AG04449 (cell line): ENCODE results near the gene TLL2.

Experiments
- CTCF ChIA-PET: fragments of 350-600 bp; formaldehyde crosslinking; extraction: SDS; loops from one replicate; lab custom pipeline; 2021; ENCODE audit warnings: antibody characterized with exemption; lab: Yijun Ruan, JAX
- POLR2A ChIA-PET: fragments of 400-600, 350-600 bp; formaldehyde crosslinking; extraction: SDS; loops from one replicate; lab custom pipeline; 2020; ENCODE audit warnings: antibody characterized with exemption, inconsistent platforms; lab: Yijun Ruan, JAX
- DNase-seq: peaks from one replicate; pipeline ENCODE4 v3.0.0-alpha.2; 2010; ENCODE audit warnings: low read depth, low spot score
- H3K4me3 ChIP-seq: 2 replicates; pipeline ENCODE4 v1.5.1; 2011; ENCODE audit warnings: low read depth, mild to moderate bottlenecking, control low read depth, low read length
- TF ChIP-seq, protein P1 (sequence below): IDR thresholded peaks from one replicate; pipeline ENCODE4 v1.5.1; 2011; ENCODE audit warnings: mild to moderate bottlenecking, moderate library complexity, low read length, control low read depth, inconsistent platforms; ENCODE audit not compliant: insufficient read depth; ENCODE audit errors: missing control alignments

TLL2 gene

DNA sequence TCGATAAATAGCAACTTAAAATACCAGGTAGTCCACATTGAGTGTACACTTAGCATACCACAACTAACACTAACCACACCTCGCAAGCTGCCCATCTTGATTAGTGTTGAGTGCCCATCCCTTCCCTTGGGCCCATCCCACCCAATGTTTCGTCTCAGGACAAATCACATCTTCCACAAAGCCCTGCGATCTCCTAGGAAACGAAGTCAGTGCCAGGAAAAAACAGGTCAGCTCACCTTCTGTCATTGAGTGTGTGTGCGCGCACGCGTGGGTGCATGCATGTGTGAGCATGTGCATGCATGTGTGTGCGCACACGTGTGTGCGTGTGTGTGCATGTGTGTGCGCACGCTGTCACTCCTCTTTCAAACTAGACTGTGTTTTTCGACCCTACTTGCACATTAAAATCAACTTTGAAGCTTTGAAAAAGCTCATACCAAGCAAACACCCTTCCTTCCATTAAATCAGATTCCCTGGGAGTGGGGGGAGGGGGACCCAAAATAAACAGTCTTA is 106.1 kb downstream of the TLL2 start:
- POLR2A ChIA-PET = no interaction called here
- TF ChIP-seq, protein P1, sequence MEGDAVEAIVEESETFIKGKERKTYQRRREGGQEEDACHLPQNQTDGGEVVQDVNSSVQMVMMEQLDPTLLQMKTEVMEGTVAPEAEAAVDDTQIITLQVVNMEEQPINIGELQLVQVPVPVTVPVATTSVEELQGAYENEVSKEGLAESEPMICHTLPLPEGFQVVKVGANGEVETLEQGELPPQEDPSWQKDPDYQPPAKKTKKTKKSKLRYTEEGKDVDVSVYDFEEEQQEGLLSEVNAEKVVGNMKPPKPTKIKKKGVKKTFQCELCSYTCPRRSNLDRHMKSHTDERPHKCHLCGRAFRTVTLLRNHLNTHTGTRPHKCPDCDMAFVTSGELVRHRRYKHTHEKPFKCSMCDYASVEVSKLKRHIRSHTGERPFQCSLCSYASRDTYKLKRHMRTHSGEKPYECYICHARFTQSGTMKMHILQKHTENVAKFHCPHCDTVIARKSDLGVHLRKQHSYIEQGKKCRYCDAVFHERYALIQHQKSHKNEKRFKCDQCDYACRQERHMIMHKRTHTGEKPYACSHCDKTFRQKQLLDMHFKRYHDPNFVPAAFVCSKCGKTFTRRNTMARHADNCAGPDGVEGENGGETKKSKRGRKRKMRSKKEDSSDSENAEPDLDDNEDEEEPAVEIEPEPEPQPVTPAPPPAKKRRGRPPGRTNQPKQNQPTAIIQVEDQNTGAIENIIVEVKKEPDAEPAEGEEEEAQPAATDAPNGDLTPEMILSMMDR = no peak
- no peak overlapping the region for H3K4me3 ChIP-seq
- no peak for DNase-seq
- CTCF ChIA-PET = interaction anchor here (2.0 kb wide), 1 partner anchor 11 kb away, joined by 5 read pairs; no protein-coding TSS in a partner anchor

DNA sequence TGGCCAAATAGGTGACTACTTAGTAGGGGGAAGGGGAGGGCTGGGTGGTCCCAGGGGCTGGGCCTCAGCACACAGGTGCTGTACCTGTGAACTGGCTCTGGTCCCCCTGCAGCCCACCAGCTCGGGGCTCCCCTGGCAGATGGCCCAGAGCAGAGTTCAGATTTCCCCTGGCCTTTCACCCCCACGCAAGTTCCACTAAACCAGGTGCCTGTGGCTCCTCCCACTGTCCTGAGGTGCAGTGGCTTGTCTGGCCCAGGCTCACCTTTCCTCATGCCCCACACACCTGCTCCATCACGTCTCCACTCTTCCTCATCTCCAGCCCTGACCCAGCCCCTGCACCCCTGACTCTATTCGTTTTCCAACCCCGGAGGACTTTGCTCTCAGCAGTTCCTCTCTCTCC is 107.6 kb downstream of the TLL2 start:
- H3K4me3 ChIP-seq = no peak overlapping the region
- POLR2A ChIA-PET = no interaction called here
- TF ChIP-seq, protein P1 = no peak
- no peak for DNase-seq
- CTCF ChIA-PET = interaction anchor here (1.7 to 2.0 kb wide), 2 partner anchors 9 to 11 kb away, joined by 5 to 7 read pairs; no protein-coding TSS in a partner anchor

DNA sequence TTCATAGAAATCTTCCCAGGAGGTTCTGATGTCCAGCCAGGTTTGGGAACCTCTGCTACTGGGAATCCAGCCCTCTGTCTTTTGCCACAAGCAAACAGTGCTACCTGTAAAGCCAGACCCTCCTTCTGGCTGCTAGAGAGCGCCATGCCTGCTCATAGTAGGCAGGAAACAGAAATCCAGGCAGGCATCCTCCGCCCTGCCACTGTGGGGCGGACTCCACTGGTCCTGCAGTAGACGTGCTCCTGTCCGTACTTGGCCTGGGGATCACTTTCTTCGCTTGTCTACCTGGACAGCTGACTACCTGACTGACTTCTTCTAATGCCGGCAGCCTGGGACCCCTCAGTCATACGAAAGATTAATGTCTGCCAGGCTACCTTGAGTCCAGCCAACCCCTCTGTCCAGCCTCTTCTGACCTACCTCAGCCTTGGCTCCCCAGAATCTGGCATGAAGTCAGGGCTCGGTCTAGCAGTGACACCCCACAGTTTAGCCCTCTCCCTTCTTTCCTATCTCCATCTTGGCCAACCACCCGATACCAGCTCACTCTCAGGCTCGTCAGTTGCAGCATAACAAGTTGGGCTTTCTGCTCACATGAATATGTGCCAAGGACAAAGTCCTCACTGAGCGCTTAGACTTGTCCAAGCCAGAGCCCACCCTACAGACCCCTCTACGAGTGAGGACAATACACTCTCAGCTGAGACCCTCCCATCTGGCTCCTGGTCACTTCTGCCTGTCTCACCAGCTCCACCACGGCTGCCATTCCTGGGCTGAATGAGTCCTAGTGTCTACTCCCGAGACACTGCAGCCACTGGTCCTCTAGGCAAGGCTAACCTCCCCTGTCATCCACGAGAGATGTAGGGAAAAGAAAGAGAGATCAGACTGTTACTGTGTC is 111.1 kb downstream of the TLL2 start:
- H3K4me3 ChIP-seq = no peak overlapping the region
- no peak for DNase-seq
- TF ChIP-seq, protein P1 = no peak
- CTCF ChIA-PET = no interaction called here
- POLR2A ChIA-PET = interaction anchor here (0.8 kb wide), 1 partner anchor 138 kb away, joined by 3 read pairs; no protein-coding TSS in a partner anchor

DNA sequence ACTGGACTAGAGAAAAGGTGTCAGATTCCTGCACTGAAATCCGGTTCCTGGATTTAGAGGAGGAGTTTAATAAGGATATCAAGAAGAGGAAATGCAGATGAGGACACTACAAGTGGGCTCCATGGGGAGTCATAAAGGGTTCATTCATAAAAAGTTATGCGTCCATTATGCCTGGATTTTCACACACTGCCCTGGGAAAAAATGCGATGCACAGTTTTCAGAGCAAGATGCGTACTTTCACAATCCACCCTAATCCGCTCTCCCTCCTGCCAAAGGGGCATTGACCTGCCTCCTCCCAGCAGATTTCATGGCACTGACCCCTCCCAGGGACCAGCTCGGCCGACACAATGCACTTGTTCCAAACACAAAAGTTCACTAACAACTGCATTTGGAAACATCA is 112.7 kb downstream of the TLL2 start:
- ChIA-PET CTCF (interaction anchor here (1.0 kb wide), 1 partner anchor 112 kb away, joined by 3 read pairs; no protein-coding TSS in a partner anchor), POLR2A (no interaction called here)
- TF ChIP-seq, protein P1 = no peak
- no peak for DNase-seq
- H3K4me3 ChIP-seq = no peak overlapping the region

DNA sequence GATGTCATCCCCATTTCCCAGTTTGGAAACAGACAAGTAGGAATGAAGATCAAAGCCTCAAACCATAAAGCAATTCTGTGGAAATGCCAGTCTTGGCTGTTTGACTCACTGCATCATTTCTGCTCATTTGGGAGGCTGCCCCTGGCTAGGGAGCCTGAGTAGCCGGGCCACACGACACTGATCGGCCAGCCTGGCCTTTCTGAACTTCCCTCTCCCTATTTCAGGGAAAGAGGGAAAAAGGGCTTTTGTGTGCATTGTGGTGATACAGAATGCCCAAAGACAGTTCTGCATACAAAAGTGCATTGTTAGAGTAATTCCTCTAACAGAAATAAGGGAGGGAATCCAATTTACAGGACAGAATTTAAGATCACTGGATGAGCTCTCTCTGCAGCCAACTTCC is 113.3 kb downstream of the TLL2 start:
- no peak for DNase-seq
- TF ChIP-seq, protein P1 = no peak
- ChIA-PET CTCF (interaction anchor here (1.0 kb wide), 1 partner anchor 113 kb away, joined by 3 read pairs; no protein-coding TSS in a partner anchor), POLR2A (no interaction called here)
- H3K4me3 ChIP-seq = no peak overlapping the region

DNA sequence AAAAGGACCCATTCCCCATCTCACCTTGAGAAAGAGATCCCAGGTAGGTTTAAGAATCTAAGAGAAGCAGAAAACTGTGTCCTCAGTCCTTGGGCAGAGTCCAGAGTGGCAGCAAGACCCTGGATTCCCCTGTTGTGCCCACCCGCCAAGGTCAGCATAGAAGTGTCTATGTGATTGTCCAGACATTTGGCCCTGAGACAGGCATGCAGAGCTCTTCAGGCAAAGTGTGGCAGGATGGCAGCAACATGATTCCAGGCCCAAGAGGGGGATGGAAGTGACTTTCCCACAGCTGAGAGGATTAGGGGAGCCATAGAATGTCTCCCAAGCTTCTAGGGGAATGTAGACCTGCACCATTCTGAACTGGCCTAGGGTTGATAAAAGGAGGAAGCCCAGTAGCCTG is 115.8 kb downstream of the TLL2 start:
- ChIA-PET POLR2A (no interaction called here), CTCF (interaction anchor here (1.0 to 10.6 kb wide), 3 partner anchors 23 to 813 kb away, joined by 3 to 137 read pairs (median 37); partner anchors contain the start of gene TLL2)
- TF ChIP-seq, protein P1 = no peak
- no peak overlapping the region for H3K4me3 ChIP-seq
- DNase-seq = no peak
